Ovary (tissue), 3 donors: ENCODE measurements around the gene DCUN1D1.
"Not testable (repeated sequence)": the region's sequence is repeated elsewhere in the genome, so short reads cannot be mapped to it uniquely, and the experiment has no call there.

Source experiments
- CTCF ChIP-seq, 3 donors: fragments of 450-650 bp in 2 of 3; fragments of 200-600 bp in 1 of 3; IDR thresholded peaks; one replicate each; pipeline versions ENCODE4 v1.5.1 to v1.8.0; 2016 to 2022; ENCODE audit warnings: antibody characterized with exemption in 3 of 3, mild to moderate bottlenecking in 1 of 3
- POLR2A ChIP-seq: fragments of 450-650 bp; IDR thresholded peaks from one replicate; pipeline ENCODE4 v1.6.1; 2017; ENCODE audit warnings: antibody characterized with exemption, mild to moderate bottlenecking, moderate library complexity
- donor health status: DM: no; HTN: no; CAD: no.

- TF ChIP-seq CTCF (IDR thresholded peaks at IDR 0.05); POLR2A: not testable (repeated sequence)
Measured at GRCh38 chr3:182993486-182994201, 13.3 kb upstream of the DCUN1D1 start.
